Peyer's patch (tissue), 4 donors: ENCODE results near the gene PDPN.

Experiments used
- POLR2A ChIP-seq, 2 donors: fragments of 450-650 bp; IDR thresholded peaks; one replicate each; pipeline ENCODE4 v1.5.1; 2017; ENCODE audit warnings: antibody characterized with exemption in 2 of 2, mild to moderate bottlenecking in 2 of 2, moderate library complexity in 2 of 2
- TF ChIP-seq, protein P1 (sequence below), 6 experiments: fragments of 450-650 bp in 4 of 6; fragments of 200-600 bp in 2 of 6; sonication (generic) in 1 of 6; IDR thresholded peaks; one replicate each; pipeline ENCODE4 v1.5.1; 2017 to 2019; ENCODE audit warnings: antibody characterized with exemption in 6 of 6, mild to moderate bottlenecking in 3 of 6, moderate library complexity in 1 of 6

DNA sequence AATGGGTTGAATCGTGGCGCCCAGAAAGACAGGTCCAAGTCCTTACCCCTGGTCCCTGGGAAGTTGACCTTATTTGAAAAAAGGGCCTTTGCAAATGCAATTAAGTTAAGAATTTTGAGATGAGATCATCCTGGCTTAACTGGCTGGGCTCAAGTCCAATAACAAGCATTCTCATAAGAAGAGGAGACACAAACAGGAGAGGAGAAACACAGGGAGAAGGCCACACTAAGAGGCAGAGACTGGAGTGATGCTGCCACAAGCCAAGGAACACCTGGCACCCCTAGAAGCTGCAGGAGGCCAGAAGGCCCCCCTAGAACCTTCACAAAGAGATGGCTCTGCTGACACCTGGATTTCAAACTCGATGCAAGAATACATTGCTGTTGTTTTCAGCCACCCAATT is 44.6 kb downstream of the PDPN start:
- TF ChIP-seq, protein P1, sequence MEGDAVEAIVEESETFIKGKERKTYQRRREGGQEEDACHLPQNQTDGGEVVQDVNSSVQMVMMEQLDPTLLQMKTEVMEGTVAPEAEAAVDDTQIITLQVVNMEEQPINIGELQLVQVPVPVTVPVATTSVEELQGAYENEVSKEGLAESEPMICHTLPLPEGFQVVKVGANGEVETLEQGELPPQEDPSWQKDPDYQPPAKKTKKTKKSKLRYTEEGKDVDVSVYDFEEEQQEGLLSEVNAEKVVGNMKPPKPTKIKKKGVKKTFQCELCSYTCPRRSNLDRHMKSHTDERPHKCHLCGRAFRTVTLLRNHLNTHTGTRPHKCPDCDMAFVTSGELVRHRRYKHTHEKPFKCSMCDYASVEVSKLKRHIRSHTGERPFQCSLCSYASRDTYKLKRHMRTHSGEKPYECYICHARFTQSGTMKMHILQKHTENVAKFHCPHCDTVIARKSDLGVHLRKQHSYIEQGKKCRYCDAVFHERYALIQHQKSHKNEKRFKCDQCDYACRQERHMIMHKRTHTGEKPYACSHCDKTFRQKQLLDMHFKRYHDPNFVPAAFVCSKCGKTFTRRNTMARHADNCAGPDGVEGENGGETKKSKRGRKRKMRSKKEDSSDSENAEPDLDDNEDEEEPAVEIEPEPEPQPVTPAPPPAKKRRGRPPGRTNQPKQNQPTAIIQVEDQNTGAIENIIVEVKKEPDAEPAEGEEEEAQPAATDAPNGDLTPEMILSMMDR (IDR thresholded peaks at IDR 0.05) = no peak
- no peak for TF ChIP-seq POLR2A (IDR thresholded peaks at IDR 0.05)
